Tibial nerve (tissue), 4 donors: Measurements from ENCODE around the gene ALKBH1. TPM values are rescaled to one million over a fixed set of nuclear protein-coding genes. Genes with fewer than 3 reads are reported as not detected.

ENCODE experiments used
- DNase-seq, 2 donors: peaks; one replicate each; pipeline ENCODE4 v3.0.0-alpha.2; 2019; ENCODE audit warnings: low spot score in 2 of 2
- H3K27ac ChIP-seq, 4 donors: fragments of 200-600 bp; sonication (generic) in 3 of 4; one replicate each; pipeline ENCODE4 v1.5.1; 2017 to 2019; ENCODE audit warnings: mild to moderate bottlenecking in 1 of 4
- H3K27me3 ChIP-seq, 2 donors: fragments of 200-600 bp; sonication (generic) in 1 of 2; one replicate each; pipeline versions ENCODE4 v1.5.1 to v1.6.0; 2017 to 2019
- H3K36me3 ChIP-seq, 3 donors: fragments of 200-600 bp; sonication (generic); one replicate each; pipeline ENCODE4 v1.5.1; 2018 to 2019
- H3K4me1 ChIP-seq, 4 donors: fragments of 200-600 bp; sonication (generic) in 3 of 4; one replicate each; pipeline ENCODE4 v1.5.1; 2017 to 2019
- H3K4me3 ChIP-seq, 4 donors: fragments of 200-600 bp; sonication (generic) in 3 of 4; one replicate each; pipeline ENCODE4 v1.5.1; 2017 to 2019; ENCODE audit warnings: mild to moderate bottlenecking in 1 of 4, moderate library complexity in 1 of 4
- H3K9me3 ChIP-seq, 4 donors: fragments of 200-600 bp; sonication (generic) in 3 of 4; one replicate each; pipeline ENCODE4 v1.5.1; 2017 to 2019
- CTCF ChIP-seq, 5 experiments: fragments of 200-600 bp in 3 of 5; fragments of 450-650 bp in 2 of 5; sonication (generic) in 3 of 5; IDR thresholded peaks; one replicate each; pipeline ENCODE4 v1.5.1; 2016 to 2019; ENCODE audit warnings: antibody characterized with exemption in 5 of 5, mild to moderate bottlenecking in 3 of 5, moderate library complexity in 2 of 5
- EP300 ChIP-seq, 2 donors: sonication (generic); formaldehyde crosslinking; IDR thresholded peaks; one replicate each; pipeline ENCODE4 v1.6.1; 2017; ENCODE audit warnings: antibody characterized with exemption in 2 of 2, mild to moderate bottlenecking in 1 of 2
- POLR2A ChIP-seq, 2 donors: fragments of 450-650 bp; IDR thresholded peaks; one replicate each; pipeline ENCODE4 v1.6.1; 2017; ENCODE audit warnings: antibody characterized with exemption in 2 of 2, mild to moderate bottlenecking in 2 of 2, moderate library complexity in 2 of 2
- WGBS, 2 donors: methylation state at CpG; one replicate each; pipeline ENCODE4 v1.1.5; 2018; 5-methylcytosine and 5-hydroxymethylcytosine counted together
- total RNA-seq, 4 donors: library from RNA; depleted of rRNA; stranded (reverse); fragments of >200 nt; gene quantifications; one replicate each; pipeline ENCODE4 v1.1.0, GENCODE V29; 2016

Gene ALKBH1
- total RNA-seq, 4 donors from 2014 or later = 9.6 to 17.0 (median 13.1) TPM

- no peak overlapping the region for H3K27ac ChIP-seq
- 77 to 79% methylated on average over 3 of the region's 3 CpGs for WGBS, 2 donors
- no peak overlapping the region for H3K4me3 ChIP-seq
- no peaks in the 10 kb centered on the region for H3K4me1 ChIP-seq
- TF ChIP-seq CTCF (IDR thresholded peaks at IDR 0.05) (no peak), EP300 (IDR thresholded peaks at IDR 0.05) (no peak), POLR2A (IDR thresholded peaks at IDR 0.05) (no peak)
- H3K36me3 ChIP-seq = no peaks in the 10 kb centered on the region
- no peaks in the 10 kb centered on the region for H3K27me3 ChIP-seq
- no peaks in the 10 kb centered on the region for H3K9me3 ChIP-seq
- no peak for DNase-seq
Measured at GRCh38 chr14:77649326-77649725, 58.5 kb downstream of the ALKBH1 start.

GRCh38 chr14:77648520-77649200 lies 59.2 kb downstream of the ALKBH1 start:
- Histone ChIP-seq H3K4me3 (no peak overlapping the region), H3K27me3 (no peaks in the 10 kb centered on the region), H3K36me3 (no peaks in the 10 kb centered on the region), H3K4me1 (no peaks in the 10 kb centered on the region), H3K9me3 (no peaks in the 10 kb centered on the region), H3K27ac (no peak overlapping the region)
- TF ChIP-seq EP300 (IDR thresholded peaks at IDR 0.05) (no peak), CTCF (IDR thresholded peaks at IDR 0.05) (no peak), POLR2A (IDR thresholded peaks at IDR 0.05) (no peak)
- 39 to 41% methylated on average over 2 of the region's 2 CpGs for WGBS, 2 donors
- no peak for DNase-seq

GRCh38 chr14:77647853-77648252 lies 60.0 kb downstream of the ALKBH1 start:
- DNase-seq = no peak
- WGBS, 2 donors = 81 to 89% methylated on average over 2 of the region's 2 CpGs
- no peaks in the 10 kb centered on the region for H3K4me1 ChIP-seq
- H3K27me3 ChIP-seq = no peaks in the 10 kb centered on the region
- no peaks in the 10 kb centered on the region for H3K36me3 ChIP-seq
- H3K9me3 ChIP-seq = no peaks in the 10 kb centered on the region
- H3K27ac ChIP-seq = no peak overlapping the region
- no peak for TF ChIP-seq EP300 (IDR thresholded peaks at IDR 0.05)
- TF ChIP-seq POLR2A (IDR thresholded peaks at IDR 0.05) = no peak
- no peak for TF ChIP-seq CTCF (IDR thresholded peaks at IDR 0.05)
- no peak overlapping the region for H3K4me3 ChIP-seq

GRCh38 chr14:77646907-77647306 lies 60.9 kb downstream of the ALKBH1 start:
- Histone ChIP-seq H3K4me1 (peaks cover 0 to 6% (median 0%) of the 10 kb centered on the region in 4 donors), H3K27me3 (no peaks in the 10 kb centered on the region), H3K36me3 (no peaks in the 10 kb centered on the region), H3K27ac (no peak overlapping the region), H3K4me3 (no peak overlapping the region), H3K9me3 (no peaks in the 10 kb centered on the region)
- DNase-seq = no peak
- no peak for TF ChIP-seq EP300 (IDR thresholded peaks at IDR 0.05)
- TF ChIP-seq POLR2A (IDR thresholded peaks at IDR 0.05) = no peak
- TF ChIP-seq CTCF (IDR thresholded peaks at IDR 0.05) = no peak
- WGBS, 2 donors = 86 to 91% methylated on average over 4 of the region's 4 CpGs

- Histone ChIP-seq H3K36me3 (no peaks in the 10 kb centered on the region), H3K9me3 (no peaks in the 10 kb centered on the region), H3K27me3 (no peaks in the 10 kb centered on the region), H3K4me1 (peaks cover 0 to 17% (median 3%) of the 10 kb centered on the region in 4 donors), H3K27ac (no peak overlapping the region), H3K4me3 (no peak overlapping the region)
- WGBS, 2 donors = 89 to 90% methylated on average over 15 of the region's 15 CpGs
- TF ChIP-seq CTCF (IDR thresholded peaks at IDR 0.05) (no peak), EP300 (IDR thresholded peaks at IDR 0.05) (no peak), POLR2A (IDR thresholded peaks at IDR 0.05) (no peak)
- no peak for DNase-seq
Measured at GRCh38 chr14:77645520-77646230, 62.1 kb downstream of the ALKBH1 start.
